Measurements from ENCODE around the gene KAZN. TPM values are rescaled to one million over a fixed set of nuclear protein-coding genes. Genes with fewer than 3 reads are reported as not detected.

The KAZN gene
- total and polyA plus RNA-seq, 2 of the 8 experiments (the other 6 are each of a cell fraction or from before 2014, with no cell fraction given) = 3.7 to 11.8 TPM

DNA sequence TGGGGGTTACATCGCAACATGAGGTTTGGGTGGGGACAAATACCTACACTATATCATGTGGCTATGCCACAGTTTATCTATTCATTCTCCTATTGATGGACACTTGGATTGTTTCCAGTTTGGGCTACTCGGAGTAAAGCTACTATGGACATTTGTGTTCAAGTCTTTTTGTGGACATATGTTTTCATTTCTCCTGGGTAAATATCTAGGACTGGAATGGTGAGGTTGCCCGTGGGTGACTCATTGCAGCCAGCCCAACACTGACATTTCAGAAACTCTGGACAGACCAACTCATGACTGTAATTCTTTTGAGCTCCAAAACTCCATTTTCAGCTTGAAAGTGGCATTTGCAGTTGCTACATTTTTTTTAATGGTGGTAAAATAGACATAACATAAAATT lies 82.7 kb downstream of the KAZN start:
- H4K8ac ChIP-seq (ENCODE audit: extremely low read depth, insufficient read depth, low read length) = no peak overlapping the region
- no peak overlapping the region for H3K4ac ChIP-seq (replicated peaks; ENCODE audit: insufficient read length, low read depth, low read length)
- no peak overlapping the region for H2BK5ac ChIP-seq (ENCODE audit: low read depth, low read length)
- ChIA-PET POLR2A (ENCODE audit: partially characterized antibody) (interaction anchor here (1.0 to 1.2 kb wide), 2 partner anchors 13 to 18 kb away, joined by 3 read pairs; no protein-coding TSS in a partner anchor), CTCF (ENCODE audit: partially characterized antibody) (interaction anchor here (0.6 to 0.9 kb wide), 2 partner anchors 89 to 1918 kb away, joined by 3 read pairs; no protein-coding TSS in a partner anchor)
- H2AK5ac ChIP-seq (ENCODE audit: low read depth, low read length) = no peak overlapping the region
- H3K23ac ChIP-seq (ENCODE audit: insufficient read length) = no peak overlapping the region
- FAIRE-seq (no peak), DNase-seq (ENCODE audit: low read depth in 1 of 2, low spot score in 2 of 2) (no peak)
- no peak overlapping the region for H3K4me3 ChIP-seq (ENCODE audit: extremely low read depth in 1 of 4, insufficient read depth in 2 of 4, low read depth in 3 of 4, low read length in 4 of 4)
- no peaks in the 10 kb centered on the region; a peak in 1 of 7 replicates for H3K27me3 ChIP-seq (replicated peaks in 1 of 4; ENCODE audit: control insufficient read depth in 3 of 4, extremely low read depth in 1 of 4, insufficient read depth in 3 of 4, low read length in 3 of 4)
- H3K9me3 ChIP-seq (ENCODE audit: insufficient read depth in 2 of 2, low read depth in 1 of 2, low read length in 1 of 2) = peaks cover 4 to 7% of the 10 kb centered on the region in 2 experiments; a peak in 3 of 4 replicates
- no peak overlapping the region for H2BK120ac ChIP-seq (replicated peaks; ENCODE audit: low read depth, low read length)
- peaks cover 0 to 12% (median 3%) of the 10 kb centered on the region in 4 experiments; a peak in 2 of 7 replicates for H3K4me1 ChIP-seq (replicated peaks in 1 of 4; ENCODE audit: control insufficient read depth in 3 of 4, insufficient read depth in 4 of 4, low read length in 3 of 4)
- H2BK15ac ChIP-seq (ENCODE audit: low read length) = no peak overlapping the region
- no peak overlapping the region for H3K18ac ChIP-seq (ENCODE audit: extremely low read depth, low read length)
- H4K20me1 ChIP-seq (replicated peaks in 1 of 2; ENCODE audit: control insufficient read depth in 1 of 2, insufficient read depth in 2 of 2, low read length in 2 of 2) = peaks cover 0 to 1% of the 10 kb centered on the region in 2 experiments
- no peaks in the 10 kb centered on the region for H3K36me3 ChIP-seq (ENCODE audit: control insufficient read depth in 2 of 4, insufficient read depth in 4 of 4, low read length in 3 of 4)
- H2BK12ac ChIP-seq (ENCODE audit: low read depth, low read length) = no peak overlapping the region
- TF ChIP-seq CHD1 (IDR thresholded peaks at IDR 0.05; ENCODE audit: low read depth, low read length) (no peak), SP4 (IDR thresholded peaks at IDR 0.05; ENCODE audit: low read length) (no peak), GTF2F1 (IDR thresholded peaks at IDR 0.05; ENCODE audit: borderline replicate concordance, low read depth, low read length) (no peak), TEAD4 (IDR thresholded peaks at IDR 0.05; ENCODE audit: low read depth, low read length) (no peak)
- TF ChIP-seq, protein P1, sequence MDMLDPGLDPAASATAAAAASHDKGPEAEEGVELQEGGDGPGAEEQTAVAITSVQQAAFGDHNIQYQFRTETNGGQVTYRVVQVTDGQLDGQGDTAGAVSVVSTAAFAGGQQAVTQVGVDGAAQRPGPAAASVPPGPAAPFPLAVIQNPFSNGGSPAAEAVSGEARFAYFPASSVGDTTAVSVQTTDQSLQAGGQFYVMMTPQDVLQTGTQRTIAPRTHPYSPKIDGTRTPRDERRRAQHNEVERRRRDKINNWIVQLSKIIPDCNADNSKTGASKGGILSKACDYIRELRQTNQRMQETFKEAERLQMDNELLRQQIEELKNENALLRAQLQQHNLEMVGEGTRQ (IDR thresholded peaks at IDR 0.05; ENCODE audit: low read length) = no peak
- no peak overlapping the region for H4K5ac ChIP-seq (ENCODE audit: insufficient read length, low read depth, low read length)
- no peak overlapping the region for H2BK20ac ChIP-seq (ENCODE audit: low read length)
- no peak overlapping the region for H3K27ac ChIP-seq (ENCODE audit: low read depth, low read length)
- WGBS, 2 experiments (ENCODE audit: extremely low coverage in 1 of 2, insufficient coverage in 1 of 2, insufficient read length in 1 of 2, insufficient replicate concordance in 2 of 2, low coverage in 1 of 2, low lambda C conversion rate in 2 of 2, missing lambda C conversion rate in 1 of 2) = 91% methylated on average over 3 of the region's 3 CpGs; no CpG with 5 or more reads in 1 of the 2 experiments
- no peaks in the 10 kb centered on the region; the same call in 1 of the 2 replicates for H3K79me1 ChIP-seq (ENCODE audit: low read depth, low read length)
- no peak overlapping the region for H4K91ac ChIP-seq (replicated peaks; ENCODE audit: insufficient read length, low read length)
- H3K4me2 ChIP-seq (ENCODE audit: insufficient read depth in 1 of 2, low read depth in 2 of 2, low read length in 2 of 2) = no peak overlapping the region
- H3K56ac ChIP-seq (replicated peaks; ENCODE audit: insufficient read length, low read depth, low read length) = no peak overlapping the region
- no peak overlapping the region for H3K9ac ChIP-seq (replicated peaks in 1 of 4; ENCODE audit: extremely low read depth in 1 of 4, low read depth in 3 of 4, low read length in 3 of 4)
- H3K23me2 ChIP-seq (ENCODE audit: low read depth, low read length) = no peaks in the 10 kb centered on the region; the same call in 1 of the 2 replicates
- no peak overlapping the region for H2AFZ ChIP-seq (ENCODE audit: low read length)
- no peak overlapping the region for H3K14ac ChIP-seq (ENCODE audit: insufficient read length)
- no peaks in the 10 kb centered on the region for H3K79me2 ChIP-seq (ENCODE audit: control insufficient read depth in 1 of 2, insufficient read depth in 2 of 2, low read length in 2 of 2)
